ENCODE results near the gene CUL2. TPM values are rescaled to one million over a fixed set of nuclear protein-coding genes. Genes with fewer than 3 reads are reported as not detected.

The CUL2 gene
- total and polyA plus RNA-seq, 2 experiments from 2014 or later = 17.2 to 38.3 TPM

DNA sequence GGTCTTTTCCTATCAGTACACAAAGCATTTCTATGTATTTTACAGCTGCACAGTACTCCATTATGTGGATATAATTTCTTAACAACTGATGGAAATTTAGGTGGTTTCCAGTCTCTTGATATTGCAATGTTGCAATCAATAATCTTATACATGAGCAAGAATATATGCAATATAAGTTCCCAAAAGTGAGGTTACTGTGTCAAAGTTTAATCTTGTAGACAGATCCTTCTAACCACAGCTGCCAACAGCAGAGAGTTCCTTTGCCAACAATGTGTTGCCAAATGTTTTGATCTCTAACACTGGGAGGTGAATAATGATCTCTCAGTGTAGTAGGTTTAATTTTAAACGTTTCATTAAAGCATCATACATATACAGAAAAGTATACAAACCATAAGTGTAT, 54.5 kb downstream of the CUL2 start:
- DNase-seq (ENCODE audit: low spot score) (no peak), ATAC-seq (no peak)
- no peaks in the 10 kb centered on the region for H3K79me2 ChIP-seq (replicated peaks; ENCODE audit: insufficient read depth)
- peaks cover 1% of the 10 kb centered on the region for H3K27me3 Mint-ChIP-seq (ENCODE audit: insufficient read depth, low read depth, poor library complexity)
- no peaks in the 10 kb centered on the region for H3F3A ChIP-seq (replicated peaks; ENCODE audit: low read depth)
- H3K4me1 ChIP-seq (ENCODE audit: insufficient read depth) = peaks cover 2% of the 10 kb centered on the region
- H3K4me2 ChIP-seq = no peak overlapping the region
- H3K27ac ChIP-seq (ENCODE audit: low read depth) = no peak overlapping the region
- no peaks in the 10 kb centered on the region for H3K27me3 ChIP-seq (ENCODE audit: insufficient read depth)
- H3K9me3 Mint-ChIP-seq = no peaks in the 10 kb centered on the region
- H4K20me1 ChIP-seq (replicated peaks; ENCODE audit: insufficient read depth) = 0 out of 2 replicates have a peak, but pooled peaks cover 4% of the 10 kb centered on the region
- no peak overlapping the region for H3K4me3 Mint-ChIP-seq
- H3K4me1 Mint-ChIP-seq = peaks cover under 1% of the 10 kb centered on the region; the same call in 2 of the 3 replicates
- H3K27ac Mint-ChIP-seq = no peak overlapping the region
- H2AFZ ChIP-seq = no peak overlapping the region
- TF ChIP-seq, protein P1, sequence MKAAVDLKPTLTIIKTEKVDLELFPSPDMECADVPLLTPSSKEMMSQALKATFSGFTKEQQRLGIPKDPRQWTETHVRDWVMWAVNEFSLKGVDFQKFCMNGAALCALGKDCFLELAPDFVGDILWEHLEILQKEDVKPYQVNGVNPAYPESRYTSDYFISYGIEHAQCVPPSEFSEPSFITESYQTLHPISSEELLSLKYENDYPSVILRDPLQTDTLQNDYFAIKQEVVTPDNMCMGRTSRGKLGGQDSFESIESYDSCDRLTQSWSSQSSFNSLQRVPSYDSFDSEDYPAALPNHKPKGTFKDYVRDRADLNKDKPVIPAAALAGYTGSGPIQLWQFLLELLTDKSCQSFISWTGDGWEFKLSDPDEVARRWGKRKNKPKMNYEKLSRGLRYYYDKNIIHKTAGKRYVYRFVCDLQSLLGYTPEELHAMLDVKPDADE (IDR thresholded peaks at IDR 0.05) = no peak
- TF ChIP-seq POLR2AphosphoS5 (IDR thresholded peaks at IDR 0.05; ENCODE audit: low read depth) = no peak
- TF ChIP-seq ZNF331 (CRISPR knock-in tag; IDR thresholded peaks at IDR 0.05; ENCODE audit: low read depth) = no peak
- TF ChIP-seq CREB1 (CRISPR knock-in tag; IDR thresholded peaks at IDR 0.05; ENCODE audit: low read depth) = no peak
- TF ChIP-seq, protein P2, sequence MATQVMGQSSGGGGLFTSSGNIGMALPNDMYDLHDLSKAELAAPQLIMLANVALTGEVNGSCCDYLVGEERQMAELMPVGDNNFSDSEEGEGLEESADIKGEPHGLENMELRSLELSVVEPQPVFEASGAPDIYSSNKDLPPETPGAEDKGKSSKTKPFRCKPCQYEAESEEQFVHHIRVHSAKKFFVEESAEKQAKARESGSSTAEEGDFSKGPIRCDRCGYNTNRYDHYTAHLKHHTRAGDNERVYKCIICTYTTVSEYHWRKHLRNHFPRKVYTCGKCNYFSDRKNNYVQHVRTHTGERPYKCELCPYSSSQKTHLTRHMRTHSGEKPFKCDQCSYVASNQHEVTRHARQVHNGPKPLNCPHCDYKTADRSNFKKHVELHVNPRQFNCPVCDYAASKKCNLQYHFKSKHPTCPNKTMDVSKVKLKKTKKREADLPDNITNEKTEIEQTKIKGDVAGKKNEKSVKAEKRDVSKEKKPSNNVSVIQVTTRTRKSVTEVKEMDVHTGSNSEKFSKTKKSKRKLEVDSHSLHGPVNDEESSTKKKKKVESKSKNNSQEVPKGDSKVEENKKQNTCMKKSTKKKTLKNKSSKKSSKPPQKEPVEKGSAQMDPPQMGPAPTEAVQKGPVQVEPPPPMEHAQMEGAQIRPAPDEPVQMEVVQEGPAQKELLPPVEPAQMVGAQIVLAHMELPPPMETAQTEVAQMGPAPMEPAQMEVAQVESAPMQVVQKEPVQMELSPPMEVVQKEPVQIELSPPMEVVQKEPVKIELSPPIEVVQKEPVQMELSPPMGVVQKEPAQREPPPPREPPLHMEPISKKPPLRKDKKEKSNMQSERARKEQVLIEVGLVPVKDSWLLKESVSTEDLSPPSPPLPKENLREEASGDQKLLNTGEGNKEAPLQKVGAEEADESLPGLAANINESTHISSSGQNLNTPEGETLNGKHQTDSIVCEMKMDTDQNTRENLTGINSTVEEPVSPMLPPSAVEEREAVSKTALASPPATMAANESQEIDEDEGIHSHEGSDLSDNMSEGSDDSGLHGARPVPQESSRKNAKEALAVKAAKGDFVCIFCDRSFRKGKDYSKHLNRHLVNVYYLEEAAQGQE (IDR thresholded peaks at IDR 0.05; ENCODE audit: unreplicated experiment) = no peak
- TF ChIP-seq, protein P3, sequence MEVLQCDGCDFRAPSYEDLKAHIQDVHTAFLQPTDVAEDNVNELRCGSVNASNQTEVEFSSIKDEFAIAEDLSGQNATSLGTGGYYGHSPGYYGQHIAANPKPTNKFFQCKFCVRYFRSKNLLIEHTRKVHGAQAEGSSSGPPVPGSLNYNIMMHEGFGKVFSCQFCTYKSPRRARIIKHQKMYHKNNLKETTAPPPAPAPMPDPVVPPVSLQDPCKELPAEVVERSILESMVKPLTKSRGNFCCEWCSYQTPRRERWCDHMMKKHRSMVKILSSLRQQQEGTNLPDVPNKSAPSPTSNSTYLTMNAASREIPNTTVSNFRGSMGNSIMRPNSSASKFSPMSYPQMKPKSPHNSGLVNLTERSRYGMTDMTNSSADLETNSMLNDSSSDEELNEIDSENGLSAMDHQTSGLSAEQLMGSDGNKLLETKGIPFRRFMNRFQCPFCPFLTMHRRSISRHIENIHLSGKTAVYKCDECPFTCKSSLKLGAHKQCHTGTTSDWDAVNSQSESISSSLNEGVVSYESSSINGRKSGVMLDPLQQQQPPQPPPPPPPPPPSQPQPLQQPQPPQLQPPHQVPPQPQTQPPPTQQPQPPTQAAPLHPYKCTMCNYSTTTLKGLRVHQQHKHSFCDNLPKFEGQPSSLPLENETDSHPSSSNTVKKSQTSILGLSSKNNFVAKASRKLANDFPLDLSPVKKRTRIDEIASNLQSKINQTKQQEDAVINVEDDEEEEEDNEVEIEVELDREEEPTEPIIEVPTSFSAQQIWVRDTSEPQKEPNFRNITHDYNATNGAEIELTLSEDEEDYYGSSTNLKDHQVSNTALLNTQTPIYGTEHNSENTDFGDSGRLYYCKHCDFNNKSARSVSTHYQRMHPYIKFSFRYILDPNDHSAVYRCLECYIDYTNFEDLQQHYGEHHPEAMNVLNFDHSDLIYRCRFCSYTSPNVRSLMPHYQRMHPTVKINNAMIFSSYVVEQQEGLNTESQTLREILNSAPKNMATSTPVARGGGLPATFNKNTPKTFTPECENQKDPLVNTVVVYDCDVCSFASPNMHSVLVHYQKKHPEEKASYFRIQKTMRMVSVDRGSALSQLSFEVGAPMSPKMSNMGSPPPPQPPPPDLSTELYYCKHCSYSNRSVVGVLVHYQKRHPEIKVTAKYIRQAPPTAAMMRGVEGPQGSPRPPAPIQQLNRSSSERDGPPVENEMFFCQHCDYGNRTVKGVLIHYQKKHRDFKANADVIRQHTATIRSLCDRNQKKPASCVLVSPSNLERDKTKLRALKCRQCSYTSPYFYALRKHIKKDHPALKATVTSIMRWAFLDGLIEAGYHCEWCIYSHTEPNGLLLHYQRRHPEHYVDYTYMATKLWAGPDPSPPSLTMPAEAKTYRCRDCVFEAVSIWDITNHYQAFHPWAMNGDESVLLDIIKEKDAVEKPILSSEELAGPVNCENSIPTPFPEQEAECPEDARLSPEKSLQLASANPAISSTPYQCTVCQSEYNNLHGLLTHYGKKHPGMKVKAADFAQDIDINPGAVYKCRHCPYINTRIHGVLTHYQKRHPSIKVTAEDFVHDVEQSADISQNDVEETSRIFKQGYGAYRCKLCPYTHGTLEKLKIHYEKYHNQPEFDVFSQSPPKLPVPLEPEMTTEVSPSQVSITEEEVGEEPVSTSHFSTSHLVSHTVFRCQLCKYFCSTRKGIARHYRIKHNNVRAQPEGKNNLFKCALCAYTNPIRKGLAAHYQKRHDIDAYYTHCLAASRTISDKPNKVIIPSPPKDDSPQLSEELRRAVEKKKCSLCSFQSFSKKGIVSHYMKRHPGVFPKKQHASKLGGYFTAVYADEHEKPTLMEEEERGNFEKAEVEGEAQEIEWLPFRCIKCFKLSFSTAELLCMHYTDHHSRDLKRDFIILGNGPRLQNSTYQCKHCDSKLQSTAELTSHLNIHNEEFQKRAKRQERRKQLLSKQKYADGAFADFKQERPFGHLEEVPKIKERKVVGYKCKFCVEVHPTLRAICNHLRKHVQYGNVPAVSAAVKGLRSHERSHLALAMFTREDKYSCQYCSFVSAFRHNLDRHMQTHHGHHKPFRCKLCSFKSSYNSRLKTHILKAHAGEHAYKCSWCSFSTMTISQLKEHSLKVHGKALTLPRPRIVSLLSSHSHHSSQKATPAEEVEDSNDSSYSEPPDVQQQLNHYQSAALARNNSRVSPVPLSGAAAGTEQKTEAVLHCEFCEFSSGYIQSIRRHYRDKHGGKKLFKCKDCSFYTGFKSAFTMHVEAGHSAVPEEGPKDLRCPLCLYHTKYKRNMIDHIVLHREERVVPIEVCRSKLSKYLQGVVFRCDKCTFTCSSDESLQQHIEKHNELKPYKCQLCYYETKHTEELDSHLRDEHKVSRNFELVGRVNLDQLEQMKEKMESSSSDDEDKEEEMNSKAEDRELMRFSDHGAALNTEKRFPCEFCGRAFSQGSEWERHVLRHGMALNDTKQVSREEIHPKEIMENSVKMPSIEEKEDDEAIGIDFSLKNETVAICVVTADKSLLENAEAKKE (CRISPR knock-in tag; IDR thresholded peaks at IDR 0.05) = no peak
- no peak for TF ChIP-seq JUNB (IDR thresholded peaks at IDR 0.05; ENCODE audit: unreplicated experiment)
- TF ChIP-seq NANOG (IDR thresholded peaks at IDR 0.05; ENCODE audit: borderline replicate concordance) = no peak
- TF ChIP-seq EZH2 (IDR thresholded peaks at IDR 0.05; ENCODE audit: low read depth, unreplicated experiment) = no peak
- TF ChIP-seq STAT1 (IDR thresholded peaks at IDR 0.05; ENCODE audit: unreplicated experiment) = no peak
- TF ChIP-seq EZH2phosphoT487 (IDR thresholded peaks at IDR 0.05; ENCODE audit: unreplicated experiment) = no peak
- TF ChIP-seq, protein P4, sequence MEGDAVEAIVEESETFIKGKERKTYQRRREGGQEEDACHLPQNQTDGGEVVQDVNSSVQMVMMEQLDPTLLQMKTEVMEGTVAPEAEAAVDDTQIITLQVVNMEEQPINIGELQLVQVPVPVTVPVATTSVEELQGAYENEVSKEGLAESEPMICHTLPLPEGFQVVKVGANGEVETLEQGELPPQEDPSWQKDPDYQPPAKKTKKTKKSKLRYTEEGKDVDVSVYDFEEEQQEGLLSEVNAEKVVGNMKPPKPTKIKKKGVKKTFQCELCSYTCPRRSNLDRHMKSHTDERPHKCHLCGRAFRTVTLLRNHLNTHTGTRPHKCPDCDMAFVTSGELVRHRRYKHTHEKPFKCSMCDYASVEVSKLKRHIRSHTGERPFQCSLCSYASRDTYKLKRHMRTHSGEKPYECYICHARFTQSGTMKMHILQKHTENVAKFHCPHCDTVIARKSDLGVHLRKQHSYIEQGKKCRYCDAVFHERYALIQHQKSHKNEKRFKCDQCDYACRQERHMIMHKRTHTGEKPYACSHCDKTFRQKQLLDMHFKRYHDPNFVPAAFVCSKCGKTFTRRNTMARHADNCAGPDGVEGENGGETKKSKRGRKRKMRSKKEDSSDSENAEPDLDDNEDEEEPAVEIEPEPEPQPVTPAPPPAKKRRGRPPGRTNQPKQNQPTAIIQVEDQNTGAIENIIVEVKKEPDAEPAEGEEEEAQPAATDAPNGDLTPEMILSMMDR (conservative IDR thresholded peaks at IDR 0.05; ENCODE audit: low read depth in 2 of 2) = no peak
- no peak for TF ChIP-seq ZNF114 (CRISPR knock-in tag; IDR thresholded peaks at IDR 0.05)
- no peak overlapping the region for H3K4me3 ChIP-seq
- no peaks in the 10 kb centered on the region for H3K9me2 ChIP-seq (ENCODE audit: insufficient read depth)
- peaks cover 10% of the 10 kb centered on the region for H3K36me3 ChIP-seq (ENCODE audit: insufficient read depth)
- H3K36me3 Mint-ChIP-seq (ENCODE audit: low read depth) = peaks cover 21% of the 10 kb centered on the region; the same call in 2 of the 3 replicates

Measured in GM23338 (cell line).